AG10803 (cell line): ENCODE results near the gene CCDC116.

Experiments used
- DNase-seq: peaks from one replicate; pipeline ENCODE4 v3.0.0; 2010; ENCODE audit warnings: low read depth
- H3K4me3 ChIP-seq: 2 replicates; pipeline ENCODE4 v1.5.1; 2011; ENCODE audit warnings: mild to moderate bottlenecking, low read length, control low read depth
- CTCF ChIP-seq: conservative IDR thresholded peaks from 2 replicates; pipeline ENCODE4 v1.5.1; 2011; ENCODE audit warnings: mild to moderate bottlenecking, low read length, control low read depth, inconsistent platforms

Gene CCDC116

GRCh38 chr22:21629255-21630149 lies 3.1 kb upstream of the CCDC116 start, which contains the start of gene YDJC:
TSS of gene YDJC (minus strand) at chr22:21630022. CDS start at chr22:21630014, 8 bp downstream.
- TF ChIP-seq CTCF, result peak; percentile 48
- peak; percentile 86 for DNase-seq
- H3K4me3 ChIP-seq, result peak within 1 kb of the TSS; percentile 85

- H3K4me3 ChIP-seq, result no peak overlapping the region
- DNase-seq, result no peak
- TF ChIP-seq CTCF, result no peak
Measured at GRCh38 chr22:21631025-21631424, 1.5 kb upstream of the CCDC116 start.

- no peak for TF ChIP-seq CTCF
- H3K4me3 ChIP-seq, result no peak overlapping the region
- no peak for DNase-seq
Measured at GRCh38 chr22:21632931-21633330, 371 bp downstream of the CCDC116 start.

GRCh38 chr22:21633481-21633880 lies 921 bp downstream of the CCDC116 start:
- no peak overlapping the region for H3K4me3 ChIP-seq
- TF ChIP-seq CTCF, result no peak
- no peak for DNase-seq

GRCh38 chr22:21634081-21634480 lies 1.5 kb downstream of the CCDC116 start:
- DNase-seq, result no peak
- TF ChIP-seq CTCF, result no peak
- H3K4me3 ChIP-seq, result no peak overlapping the region

- no peak overlapping the region for H3K4me3 ChIP-seq
- DNase-seq, result no peak
- no peak for TF ChIP-seq CTCF
Measured at GRCh38 chr22:21634844-21635243, 2.3 kb downstream of the CCDC116 start.

GRCh38 chr22:21635771-21636510 lies 3.4 kb downstream of the CCDC116 start:
- DNase-seq, result no peak
- no peak for TF ChIP-seq CTCF
- no peak overlapping the region for H3K4me3 ChIP-seq
